GM19463 (cell line): ENCODE results near the gene ITIH4.
A peak's percentile ranks its signal among the peaks of the same experiment; 100 is the strongest.

Experiments used
- ATAC-seq: cut with Tn5 transposase; IDR thresholded peaks from one replicate; pipeline ENCODE4 v1.9.1; 2021; ENCODE audit warnings: mild to moderate bottlenecking, moderate library complexity; ENCODE audit not compliant: unreplicated experiment

Gene ITIH4

DNA sequence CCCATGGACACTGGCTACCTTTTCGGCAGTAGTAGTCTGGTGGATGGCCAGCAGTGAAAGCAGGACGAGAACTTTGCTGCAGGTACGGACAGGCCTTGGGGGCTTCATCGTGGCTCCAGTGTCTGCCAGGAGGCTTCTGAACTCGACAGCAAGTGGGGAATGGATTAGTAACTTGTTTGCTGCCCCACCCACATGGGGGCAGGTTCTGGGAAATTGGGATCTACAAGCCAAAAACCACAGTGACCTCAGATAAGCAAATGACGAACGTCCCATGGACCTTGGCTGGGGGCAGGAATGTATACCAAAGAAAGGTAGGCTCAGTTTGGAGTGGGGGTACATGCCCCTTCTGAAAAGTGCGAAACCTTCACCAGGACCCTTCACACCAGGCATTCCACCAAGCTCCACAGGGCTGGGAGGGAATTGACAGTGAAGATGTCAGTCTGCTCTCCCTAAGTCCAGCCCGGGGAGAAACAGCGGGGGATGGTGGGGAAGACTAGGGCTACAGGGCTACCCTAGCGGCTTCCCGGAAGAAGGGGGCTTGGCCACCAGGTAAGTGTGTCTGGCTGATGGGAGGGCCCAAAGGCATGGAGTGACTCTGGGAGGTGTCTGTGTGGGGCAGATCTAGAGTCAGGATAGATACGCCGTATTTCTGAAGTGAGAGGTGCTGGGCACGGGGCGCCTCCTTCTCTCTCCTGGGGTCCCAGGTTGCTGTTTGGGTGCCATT, at the start of gene ITIH4:
TSS of gene ITIH4 (minus strand) at position 138 of the 724 bp plus-strand sequence. CDS start at position 108, 30 bp downstream.
- ATAC-seq, result no peak

DNA sequence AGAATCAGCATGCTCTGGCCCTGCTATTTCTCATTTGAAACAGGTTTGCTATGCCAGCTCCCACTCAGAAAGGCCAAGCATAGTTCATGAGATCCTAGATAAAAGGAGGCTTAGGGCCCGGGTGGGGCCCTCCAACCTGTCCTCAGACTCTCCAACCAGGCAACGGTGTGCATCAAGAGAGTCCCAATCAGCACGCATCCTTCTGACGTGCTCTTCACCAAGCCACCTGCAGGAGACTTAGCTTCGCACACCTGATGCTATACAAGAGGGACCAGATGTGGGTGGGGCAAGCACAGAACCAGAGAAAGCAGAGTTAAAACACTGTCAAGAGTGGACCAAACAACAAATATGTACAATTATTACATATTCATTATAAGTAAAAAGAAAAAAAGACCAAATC, 49.6 kb upstream of the ITIH4 start:
- peak; percentile 22 for ATAC-seq

DNA sequence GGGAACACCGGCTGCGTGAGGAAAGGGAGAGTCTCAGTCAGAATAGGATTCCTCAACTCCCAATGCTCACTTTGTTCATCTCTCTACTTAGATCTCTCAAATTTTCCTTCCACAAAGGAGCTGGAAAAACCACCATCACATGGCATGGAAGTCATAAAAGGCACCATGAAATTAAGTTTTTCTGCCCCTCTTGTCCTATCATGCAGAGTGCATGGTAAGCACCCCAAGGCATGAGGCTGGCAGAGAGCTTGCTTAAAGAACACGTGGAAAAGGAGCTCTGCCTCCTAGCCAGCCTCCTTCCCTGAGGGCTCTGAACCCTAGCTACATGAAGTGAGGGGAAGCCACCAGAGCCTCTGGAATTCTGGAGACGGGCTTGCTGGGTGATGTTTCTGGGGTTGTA, 49.1 kb upstream of the ITIH4 start:
- ATAC-seq, result no peak

DNA sequence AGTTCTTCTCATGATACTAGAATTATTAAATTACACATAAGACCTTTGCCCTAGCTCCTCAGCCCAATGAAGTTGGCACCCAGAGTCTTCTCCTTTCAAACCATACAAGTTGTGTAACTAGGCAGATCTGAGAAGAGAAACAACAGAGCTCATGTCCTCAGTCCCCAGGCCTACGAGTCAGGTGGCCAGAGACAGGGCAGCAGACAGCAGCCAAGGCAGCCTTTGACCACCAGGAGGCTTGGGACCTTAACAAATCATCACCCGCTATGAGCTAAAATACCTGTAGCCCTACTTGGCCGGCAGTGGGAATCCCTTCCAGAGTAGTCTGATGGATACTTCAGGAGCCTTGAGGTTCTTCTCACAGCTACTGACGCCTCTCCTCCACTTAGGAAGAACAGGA, 48.6 kb upstream of the ITIH4 start:
- no peak for ATAC-seq

DNA sequence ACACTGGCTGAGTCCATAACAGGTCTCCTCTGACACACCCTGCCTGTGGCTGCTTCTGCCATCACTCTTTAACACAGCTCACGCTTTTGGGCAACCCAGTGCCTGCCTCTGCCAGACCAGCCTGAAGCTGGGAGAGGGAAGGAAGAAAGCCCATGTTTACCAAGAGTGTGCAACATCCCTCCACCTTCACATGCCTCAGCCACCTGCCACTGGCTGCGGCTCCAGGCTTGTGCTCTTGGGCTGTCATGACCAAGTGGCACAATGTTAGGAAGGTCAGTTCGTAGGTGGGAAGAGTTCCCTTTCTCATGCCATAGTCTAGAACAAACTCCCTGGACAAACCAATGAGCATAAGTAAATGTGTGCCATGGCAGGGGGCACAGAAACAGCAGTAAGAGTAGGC, 46.6 kb upstream of the ITIH4 start:
- ATAC-seq, result no peak

DNA sequence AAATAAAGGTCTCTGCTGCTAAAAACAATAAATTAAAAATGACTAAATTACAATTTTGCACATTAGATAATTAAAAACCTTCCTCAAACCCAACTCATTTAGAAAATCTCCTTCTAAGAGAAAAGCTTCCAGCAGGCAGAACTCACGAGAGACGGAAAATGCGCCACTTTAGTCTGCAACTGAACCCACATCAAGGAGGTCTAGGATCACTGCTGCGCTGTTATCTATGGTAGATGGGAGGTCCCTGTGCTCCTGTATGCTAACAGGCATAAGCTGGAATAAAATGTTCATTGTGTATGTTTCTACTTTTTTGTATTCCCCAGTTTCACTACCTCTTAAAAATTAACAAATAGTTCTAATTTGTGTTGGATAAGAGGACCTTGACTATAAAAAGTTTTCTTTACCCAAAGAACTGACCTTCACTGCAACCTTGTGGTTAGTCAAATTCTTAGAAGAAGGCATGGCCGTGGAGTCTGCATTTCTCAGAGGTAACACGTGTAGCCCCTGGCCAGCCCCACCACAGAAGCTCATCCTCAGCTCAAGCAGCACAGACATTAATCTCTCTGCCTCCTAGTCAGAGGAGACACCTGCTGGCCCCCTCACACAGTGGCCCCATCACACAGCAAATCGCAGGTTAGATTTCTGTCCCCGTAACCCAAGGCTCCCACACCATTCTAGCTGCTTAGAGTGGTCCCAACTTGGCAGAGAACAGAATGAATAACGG, 44.6 kb upstream of the ITIH4 start:
- no peak for ATAC-seq

DNA sequence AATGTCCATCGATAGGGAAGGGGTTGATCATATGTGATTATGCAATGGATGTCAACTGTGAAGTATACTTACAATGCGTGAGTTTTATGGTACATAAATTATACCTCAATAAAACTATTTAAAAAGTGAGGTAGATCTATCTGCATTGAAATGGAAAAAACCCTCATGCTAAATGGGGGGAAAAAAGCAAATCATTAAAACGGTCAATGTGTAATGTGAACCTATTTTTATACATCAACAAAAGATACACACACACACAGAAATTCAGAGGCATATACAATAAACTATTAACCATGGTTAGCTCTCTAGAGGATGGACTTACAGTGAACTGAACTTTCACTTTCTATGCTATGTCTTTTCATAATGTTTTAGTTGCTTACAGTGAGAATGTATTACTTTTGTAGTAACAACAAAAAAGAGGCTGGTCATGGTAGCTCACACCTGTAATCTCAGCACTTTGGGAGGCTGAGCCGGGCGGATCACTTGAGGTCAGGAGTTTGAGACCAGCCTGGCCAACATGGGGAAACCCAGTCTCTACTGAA, 43.8 kb upstream of the ITIH4 start:
- no peak for ATAC-seq

DNA sequence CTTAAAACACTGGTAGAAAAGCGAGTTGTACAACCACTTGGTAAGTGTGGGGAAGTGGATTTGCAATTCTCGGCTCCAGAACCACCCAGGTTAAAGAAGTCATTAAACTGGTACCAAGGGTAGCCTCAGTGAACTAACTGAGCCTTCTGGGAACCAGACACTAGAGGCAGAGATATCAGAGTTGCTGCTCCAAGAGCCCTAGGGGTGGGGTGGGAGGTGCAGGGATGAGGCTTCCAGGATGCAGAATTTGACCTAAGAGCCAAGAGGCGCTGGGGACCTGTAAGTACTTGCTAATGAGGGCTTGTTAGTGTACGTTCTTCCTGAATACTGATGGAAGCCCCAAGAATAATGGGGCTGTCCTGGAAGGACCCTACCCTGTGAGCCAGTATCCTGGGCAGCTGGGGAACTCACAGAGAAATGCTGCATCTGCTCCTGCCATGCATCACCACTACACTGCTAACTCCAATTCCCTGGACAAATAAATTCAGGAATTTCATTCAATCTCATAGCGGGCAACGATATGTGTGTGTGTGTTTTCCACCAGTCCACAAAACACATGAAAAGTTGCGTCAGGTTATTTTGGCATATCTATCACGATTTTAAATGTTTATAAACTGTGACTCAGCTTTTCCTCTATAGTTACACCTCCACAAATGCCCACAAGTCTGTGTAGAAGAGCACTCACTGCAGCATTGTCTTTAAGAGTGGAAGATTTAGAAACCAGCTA, 43.1 kb upstream of the ITIH4 start:
- no peak for ATAC-seq

DNA sequence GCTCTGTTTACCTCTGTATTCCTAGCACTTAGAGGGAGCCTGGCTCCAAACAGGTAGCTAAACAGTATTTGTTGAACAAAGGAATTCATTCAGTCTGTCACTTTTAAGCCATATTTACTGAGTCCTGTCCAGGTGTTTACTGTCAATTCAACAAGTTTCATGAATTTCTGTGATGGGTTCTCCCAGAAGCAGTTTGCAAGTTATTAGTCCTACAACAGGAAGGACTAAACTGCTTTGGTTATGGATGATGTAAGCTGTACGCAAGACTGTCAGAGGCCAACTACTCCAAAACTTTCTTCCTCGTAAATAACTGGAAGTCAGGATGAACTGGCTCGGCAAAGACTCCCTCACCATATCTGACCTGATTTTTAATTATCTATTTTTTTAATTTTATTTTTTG, 41.8 kb upstream of the ITIH4 start:
- no peak for ATAC-seq

DNA sequence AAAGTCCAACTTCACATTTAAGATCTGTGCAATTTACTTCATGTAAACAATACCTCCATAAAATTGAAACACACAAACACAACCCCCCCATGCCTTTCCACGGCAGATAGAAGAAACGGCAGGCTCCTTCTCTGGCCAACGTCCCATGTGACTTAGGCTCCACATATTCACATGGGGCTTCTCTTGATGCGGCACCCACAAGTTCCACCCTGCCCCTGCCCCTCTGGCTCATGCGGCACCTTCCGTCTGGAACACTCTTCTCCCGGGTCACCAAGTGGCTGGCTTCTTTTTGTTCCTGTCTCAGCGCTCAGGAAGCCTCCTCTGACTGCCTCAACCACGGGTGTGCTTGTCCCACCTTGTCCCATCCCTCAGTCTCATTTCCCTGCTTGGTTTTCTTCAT, 41.3 kb upstream of the ITIH4 start:
- no peak for ATAC-seq

DNA sequence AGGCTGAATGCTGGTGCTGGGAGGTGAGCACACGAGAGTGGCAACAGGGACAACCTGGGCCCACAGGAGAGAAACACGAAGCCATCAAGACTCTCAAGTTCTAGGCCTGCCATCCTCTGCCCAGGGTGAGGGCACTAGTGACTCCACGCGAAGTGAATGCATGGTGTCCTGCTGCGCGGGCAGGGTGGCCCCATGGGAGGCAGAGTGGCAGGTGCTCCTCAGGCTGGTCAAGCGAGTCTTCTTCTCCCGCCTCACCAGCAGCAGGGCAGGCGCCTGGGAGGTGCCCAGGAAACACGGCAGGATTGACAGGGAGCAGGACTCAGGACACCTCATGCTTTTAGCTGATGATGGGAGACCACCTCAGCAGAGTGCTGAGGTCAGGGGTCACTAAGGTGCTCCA, 40.0 kb upstream of the ITIH4 start:
- ATAC-seq, result no peak

DNA sequence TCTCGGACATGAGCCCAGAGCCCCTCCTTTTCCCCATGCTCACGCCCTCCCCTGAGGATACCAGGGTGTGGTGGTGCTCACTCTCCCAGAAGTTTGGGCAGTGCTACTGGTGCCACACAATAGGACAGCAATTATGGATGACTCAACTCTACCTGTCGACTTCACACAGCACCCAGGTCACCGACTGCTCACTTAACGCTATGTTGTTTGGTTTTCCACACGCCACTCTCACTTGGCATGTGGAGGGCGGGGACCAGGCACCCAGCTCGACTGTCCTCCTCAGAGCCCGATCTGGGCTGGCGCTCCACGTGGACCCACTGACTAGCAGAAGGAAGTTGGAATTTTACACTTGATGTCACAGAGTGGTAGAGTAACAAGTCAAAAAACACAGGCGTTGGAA, 36.0 kb upstream of the ITIH4 start:
- ATAC-seq, result no peak

DNA sequence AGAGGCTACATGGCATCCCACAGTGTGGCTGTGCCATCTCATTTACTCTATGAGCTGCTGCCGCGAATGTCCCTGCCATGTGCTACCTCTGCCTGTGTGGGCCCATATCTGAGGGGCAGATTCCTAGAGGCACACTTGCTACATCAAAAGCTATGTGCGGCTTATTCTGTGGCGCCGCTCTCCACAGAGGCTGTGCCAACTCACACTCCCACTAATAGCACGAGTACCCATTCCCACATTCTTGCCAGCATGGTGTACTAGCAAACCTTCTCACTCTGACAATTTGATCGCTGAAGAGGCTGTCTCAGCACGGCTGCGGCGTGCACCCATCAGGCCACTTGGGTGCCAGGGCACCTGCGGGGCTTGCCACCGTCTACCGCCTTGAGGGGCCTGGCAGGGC, 35.5 kb upstream of the ITIH4 start:
- no peak for ATAC-seq

DNA sequence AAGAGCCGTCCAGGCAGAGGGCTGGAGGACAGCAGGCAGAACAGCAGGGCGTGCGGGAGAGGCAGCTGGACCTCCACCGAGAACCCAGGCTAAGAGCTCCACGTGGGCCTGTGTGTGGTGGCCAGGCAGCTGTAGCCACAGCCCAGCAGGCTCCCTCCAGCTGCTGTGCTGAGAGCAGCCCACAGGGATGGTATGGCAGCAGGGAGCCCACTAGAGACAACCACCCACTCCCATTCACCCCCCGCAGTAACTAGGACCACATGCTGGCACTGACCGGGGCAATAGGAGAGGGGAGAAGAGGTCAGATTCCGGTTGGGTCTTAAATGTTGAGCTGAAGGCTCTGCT, 29.9 kb upstream of the ITIH4 start:
- ATAC-seq, result no peak

DNA sequence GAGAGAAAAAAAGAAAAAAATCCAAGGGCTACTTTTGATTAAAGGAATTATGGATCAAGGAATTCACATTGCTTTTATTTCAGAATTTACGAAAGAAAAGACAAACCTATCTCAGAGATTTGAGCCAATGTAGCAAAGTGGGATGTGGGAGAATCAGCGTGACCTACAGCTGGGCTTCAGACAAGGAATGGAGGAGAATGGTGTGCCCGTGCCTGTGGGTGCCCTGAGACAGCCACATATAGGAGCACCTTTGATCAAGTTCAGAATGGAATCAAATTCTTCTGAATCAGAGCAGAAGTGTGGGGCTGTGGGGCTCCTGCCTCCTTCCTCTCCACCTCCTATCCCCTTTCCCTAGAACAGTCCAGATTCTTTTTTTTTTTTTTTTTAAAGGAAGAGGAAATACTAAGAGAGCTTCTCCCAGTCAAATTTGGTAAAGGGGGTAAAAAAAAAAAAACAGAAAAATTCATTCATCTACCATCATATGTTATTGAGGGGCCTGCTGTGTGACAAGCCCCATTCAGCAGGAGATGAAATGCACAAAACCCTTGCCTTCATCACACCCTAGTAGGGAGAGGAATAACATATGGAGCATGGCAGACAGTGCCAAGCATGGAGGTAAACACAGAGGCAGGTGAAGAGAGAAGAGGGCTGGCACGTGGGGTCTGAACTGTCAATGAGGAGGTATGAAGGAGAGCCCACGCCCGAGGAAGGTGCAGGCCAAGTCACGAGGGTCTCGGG, 29.4 kb upstream of the ITIH4 start:
- ATAC-seq, result no peak

DNA sequence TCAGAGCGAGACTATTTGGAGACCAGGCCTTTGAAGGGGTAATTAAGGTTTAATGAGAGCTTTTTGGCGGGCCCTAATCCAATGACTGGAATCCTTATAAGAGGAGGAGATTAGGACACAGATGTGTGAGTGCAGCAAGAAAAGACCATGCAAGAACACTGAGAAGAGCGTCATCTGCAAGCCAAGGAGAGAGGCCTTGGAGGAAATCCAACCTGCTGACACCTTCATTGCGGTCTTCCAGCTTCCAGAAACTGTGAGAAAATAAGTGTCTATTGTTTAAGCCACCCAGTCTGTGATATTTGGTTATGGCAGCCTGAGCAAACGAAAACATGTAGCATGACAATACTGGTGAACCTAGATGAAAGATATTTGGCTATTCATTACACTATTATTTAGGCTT, 27.4 kb upstream of the ITIH4 start:
- ATAC-seq, result no peak

DNA sequence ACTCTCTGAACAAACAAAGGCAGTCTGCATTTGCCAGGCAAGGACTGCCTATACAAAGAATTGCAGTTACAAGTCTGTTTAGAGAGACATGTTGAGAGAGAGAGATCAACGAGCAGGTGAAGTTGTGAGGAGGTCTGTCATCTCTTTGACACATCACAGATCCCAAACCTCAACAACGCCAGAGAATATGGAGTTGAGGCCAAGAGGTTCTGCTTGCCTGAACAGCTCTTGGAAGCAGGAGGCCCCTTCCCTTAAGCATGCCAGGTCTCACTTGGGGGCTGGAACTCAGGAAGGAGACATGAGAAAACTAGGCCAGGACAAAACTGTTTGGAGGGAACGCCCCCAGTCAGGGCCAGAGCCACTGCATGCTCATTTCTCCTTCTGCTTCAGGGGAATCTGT, 26.7 kb upstream of the ITIH4 start:
- ATAC-seq, result no peak

DNA sequence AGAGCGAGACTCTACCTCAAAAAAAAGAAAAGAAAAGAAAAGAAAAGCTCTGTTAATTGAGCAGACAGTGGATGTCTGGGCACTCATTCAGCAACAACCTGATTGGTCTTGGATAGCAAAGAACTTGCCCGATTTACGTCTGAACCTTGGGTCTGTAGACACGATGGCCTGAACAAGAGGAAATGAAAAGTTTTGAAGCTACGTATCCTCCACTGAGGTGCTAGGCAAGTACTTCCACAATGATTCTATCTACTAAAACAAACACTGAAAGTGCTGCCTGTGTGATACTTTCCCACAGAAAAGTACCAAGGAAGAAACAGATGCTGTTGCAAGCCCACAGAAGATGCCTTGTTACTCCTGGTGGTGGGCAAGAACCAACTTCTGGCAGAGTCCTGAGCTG, 26.2 kb upstream of the ITIH4 start:
- no peak for ATAC-seq

DNA sequence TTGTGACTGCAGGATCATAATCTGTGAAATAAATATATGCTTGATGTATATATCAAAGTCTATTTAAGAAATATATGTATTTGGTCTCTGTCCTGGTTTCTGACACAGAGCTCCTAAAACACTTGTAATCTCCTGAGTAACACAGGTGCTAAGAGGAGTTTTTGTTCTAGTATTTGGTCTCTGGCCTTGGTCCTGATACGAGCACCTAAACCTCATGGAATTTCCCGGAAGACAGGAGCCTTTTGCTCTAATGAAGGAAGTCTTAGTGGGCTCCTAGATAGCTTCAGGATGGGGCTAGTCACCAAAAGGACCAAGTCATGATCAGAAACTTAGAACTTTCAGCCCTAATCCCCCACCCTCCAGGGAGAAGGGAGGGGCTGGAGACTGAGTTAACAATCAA, 23.5 kb upstream of the ITIH4 start:
- no peak for ATAC-seq

DNA sequence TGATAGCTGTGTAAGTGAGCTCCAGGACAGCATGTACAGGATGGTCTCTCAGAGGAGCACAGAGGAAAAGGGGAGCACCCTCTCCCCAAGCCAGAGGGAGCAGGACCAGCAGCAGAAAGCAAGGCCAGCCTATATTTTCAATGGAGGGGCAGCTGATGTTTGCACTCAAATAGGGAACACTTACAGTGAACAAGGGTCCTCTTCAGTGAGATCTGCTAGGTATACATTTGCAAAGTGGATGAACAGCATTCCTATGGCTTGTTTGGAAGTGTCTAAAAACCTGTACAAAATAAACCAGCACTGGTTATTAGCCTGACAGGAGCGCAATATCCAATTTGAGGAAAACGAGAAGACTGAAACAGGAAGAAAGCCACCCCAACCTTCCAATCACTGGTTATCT, 21.9 kb upstream of the ITIH4 start:
- ATAC-seq, result no peak

DNA sequence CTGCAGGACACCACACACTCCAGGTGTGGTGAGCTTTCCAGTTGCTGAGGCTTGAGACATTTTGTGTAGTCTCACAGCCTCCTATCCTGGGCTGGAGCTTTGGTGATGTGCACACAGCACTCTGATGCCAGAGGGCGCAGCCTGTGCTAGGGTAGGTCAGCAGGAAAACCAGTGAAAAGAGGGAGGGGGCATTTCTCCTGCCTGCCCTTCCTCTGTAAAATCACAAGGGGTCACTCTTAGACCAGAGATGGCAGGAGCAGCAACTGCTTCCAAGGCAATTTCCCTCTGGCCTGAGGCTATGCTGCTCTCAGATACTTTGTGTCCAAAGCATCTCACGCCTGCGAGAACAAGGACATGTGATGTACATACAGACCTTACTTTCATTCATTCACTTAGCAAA, 20.9 kb upstream of the ITIH4 start:
- no peak for ATAC-seq
